C4-2B (cell line): ENCODE measurements around the gene SELPLG.

Experiments used
- H3K27ac ChIP-seq: fragments of 450-650 bp; 2 replicates; pipeline ENCODE4 v1.5.1; 2017
- CTCF ChIP-seq: fragments of 450-650 bp; conservative IDR thresholded peaks from 2 replicates; pipeline ENCODE4 v1.5.1; 2017; ENCODE audit warnings: mild to moderate bottlenecking
- ZFX ChIP-seq: fragments of 450-650 bp; IDR thresholded peaks from 2 replicates; pipeline ENCODE4 v1.6.1; 2017

Gene SELPLG

GRCh38 chr12:108572166-108572790 is 61.4 kb downstream of the SELPLG start:
- H3K27ac ChIP-seq: no peak overlapping the region
- TF ChIP-seq CTCF (no peak), ZFX (no peak)
